Muscle of leg (tissue), 11 donors: Measurements from ENCODE around the gene EGFR. TPM values are rescaled to one million over a fixed set of nuclear protein-coding genes. Genes with fewer than 3 reads are reported as not detected.

Experiments
- DNase-seq: peaks from one replicate; pipeline ENCODE4 v3.0.0; 2013
- H3K27ac ChIP-seq: one replicate; pipeline ENCODE4 v1.5.1; 2013; ENCODE audit warnings: mild to moderate bottlenecking, low read length, control low read depth
- H3K27me3 ChIP-seq: one replicate; pipeline ENCODE4 v1.6.1; 2013; ENCODE audit warnings: low read length; ENCODE audit not compliant: control insufficient read depth, insufficient read depth
- H3K36me3 ChIP-seq: one replicate; pipeline ENCODE4 v1.6.1; 2013; ENCODE audit warnings: low read length; ENCODE audit not compliant: control insufficient read depth, insufficient read depth
- H3K4me1 ChIP-seq: one replicate; pipeline ENCODE4 v1.6.1; 2013; ENCODE audit warnings: low read length; ENCODE audit not compliant: control insufficient read depth, insufficient read depth
- H3K4me3 ChIP-seq: one replicate; pipeline ENCODE4 v1.5.1; 2013; ENCODE audit warnings: low read length, control low read depth
- H3K9me3 ChIP-seq: replicated peaks from 2 replicates; pipeline ENCODE4 v1.6.1; 2013; ENCODE audit warnings: low read depth, low read length; ENCODE audit not compliant: control insufficient read depth
- WGBS: methylation state at CpG from one replicate; pipeline ENCODE4 v1.1.5; 2013; ENCODE audit warnings: missing lambda C conversion rate; ENCODE audit not compliant: insufficient coverage; 5-methylcytosine and 5-hydroxymethylcytosine counted together
- polyA plus RNA-seq, 8 donors: library from polyadenylated mRNA; unstranded; fragments of 120-200 nt; gene quantifications; one replicate each; pipeline versions ENCODE4 v1.2.1 to v1.2.3, GENCODE V29; 2013; ENCODE audit warnings: inconsistent platforms in 1 of 8, low replicate concordance in 1 of 8; ENCODE audit not compliant: insufficient read length in 8 of 8, insufficient read depth in 1 of 8
- total RNA-seq: library from RNA; stranded (reverse); fragments of 120-200 nt; gene quantifications from one replicate; pipeline ENCODE4 v1.2.4, GENCODE V29; 2013

The EGFR gene
- total and polyA plus RNA-seq, 9 donors: 18.6 to 42.8 (median 25.5) TPM

- Histone ChIP-seq H3K9me3 (no peaks in the 10 kb centered on the region), H3K4me1 (peaks cover 36% of the 10 kb centered on the region), H3K27me3 (no peaks in the 10 kb centered on the region), H3K4me3 (no peak overlapping the region), H3K36me3 (no peaks in the 10 kb centered on the region), H3K27ac (no peak overlapping the region)
- no peak for DNase-seq
- 74% methylated on average over 2 of the region's 5 CpGs for WGBS
Observed at GRCh38 chr7:55050281-55050680, 31.5 kb downstream of the EGFR start.

GRCh38 chr7:55052081-55052480, 33.3 kb downstream of the EGFR start:
- H3K27ac ChIP-seq: no peak overlapping the region
- no peaks in the 10 kb centered on the region for H3K9me3 ChIP-seq
- no peaks in the 10 kb centered on the region for H3K27me3 ChIP-seq
- H3K36me3 ChIP-seq: no peaks in the 10 kb centered on the region
- peaks cover 36% of the 10 kb centered on the region for H3K4me1 ChIP-seq
- DNase-seq: no peak
- no peak overlapping the region for H3K4me3 ChIP-seq
- 89% methylated on average over 1 of the region's 2 CpGs for whole genome bisulfite sequencing

- Histone ChIP-seq H3K9me3 (no peaks in the 10 kb centered on the region), H3K27me3 (no peaks in the 10 kb centered on the region), H3K4me1 (peaks cover 37% of the 10 kb centered on the region), H3K36me3 (no peaks in the 10 kb centered on the region), H3K27ac (peak overlapping the region; percentile 75), H3K4me3 (no peak overlapping the region)
- WGBS: 58% methylated on average over 6 of the region's 13 CpGs
- no peak for DNase-seq
Observed at GRCh38 chr7:55052741-55053427, 34.1 kb downstream of the EGFR start.

- Histone ChIP-seq H3K27me3 (no peaks in the 10 kb centered on the region), H3K4me1 (peaks cover 29% of the 10 kb centered on the region), H3K9me3 (no peaks in the 10 kb centered on the region), H3K27ac (peak overlapping the region; percentile 75), H3K36me3 (no peaks in the 10 kb centered on the region), H3K4me3 (no peak overlapping the region)
- peak; percentile 93 for DNase-seq
- WGBS: 31% methylated on average over 18 of the region's 26 CpGs
Observed at GRCh38 chr7:55053651-55054571, 35.1 kb downstream of the EGFR start.

- H3K4me3 ChIP-seq: no peak overlapping the region
- no peaks in the 10 kb centered on the region for H3K27me3 ChIP-seq
- H3K4me1 ChIP-seq: peaks cover 35% of the 10 kb centered on the region
- WGBS: 83% methylated on average over 9 of the region's 9 CpGs
- DNase-seq: no peak
- no peaks in the 10 kb centered on the region for H3K36me3 ChIP-seq
- no peaks in the 10 kb centered on the region for H3K9me3 ChIP-seq
- peak overlapping the region; percentile 54 for H3K27ac ChIP-seq
Observed at GRCh38 chr7:55054758-55055157, 35.9 kb downstream of the EGFR start.

- no peaks in the 10 kb centered on the region for H3K36me3 ChIP-seq
- DNase-seq: no peak
- H3K4me1 ChIP-seq: peaks cover 38% of the 10 kb centered on the region
- H3K27ac ChIP-seq: no peak overlapping the region
- WGBS: 68% methylated on average over 7 of the region's 7 CpGs
- no peaks in the 10 kb centered on the region for H3K9me3 ChIP-seq
- no peaks in the 10 kb centered on the region for H3K27me3 ChIP-seq
- no peak overlapping the region for H3K4me3 ChIP-seq
Observed at GRCh38 chr7:55055479-55055878, 36.7 kb downstream of the EGFR start.

GRCh38 chr7:55056068-55056467, 37.3 kb downstream of the EGFR start:
- DNase-seq: no peak
- Histone ChIP-seq H3K27me3 (no peaks in the 10 kb centered on the region), H3K4me1 (peaks cover 44% of the 10 kb centered on the region), H3K27ac (peak overlapping the region; percentile 80), H3K4me3 (no peak overlapping the region), H3K36me3 (no peaks in the 10 kb centered on the region), H3K9me3 (no peaks in the 10 kb centered on the region)
- no CpG with 5 or more reads among the region's 1 CpG for WGBS

GRCh38 chr7:55056577-55057480, 38.0 kb downstream of the EGFR start:
- peak overlapping the region; percentile 80 for H3K27ac ChIP-seq
- peaks cover 51% of the 10 kb centered on the region for H3K4me1 ChIP-seq
- no peak overlapping the region for H3K4me3 ChIP-seq
- H3K27me3 ChIP-seq: no peaks in the 10 kb centered on the region
- WGBS: 55% methylated on average over 8 of the region's 15 CpGs
- DNase-seq: peak; percentile 90
- H3K36me3 ChIP-seq: no peaks in the 10 kb centered on the region
- H3K9me3 ChIP-seq: no peaks in the 10 kb centered on the region

- no CpG with 5 or more reads among the region's 10 CpGs for WGBS
- no peaks in the 10 kb centered on the region for H3K9me3 ChIP-seq
- H3K27me3 ChIP-seq: no peaks in the 10 kb centered on the region
- H3K36me3 ChIP-seq: no peaks in the 10 kb centered on the region
- no peak for DNase-seq
- no peak overlapping the region for H3K27ac ChIP-seq
- peaks cover 59% of the 10 kb centered on the region for H3K4me1 ChIP-seq
- H3K4me3 ChIP-seq: no peak overlapping the region
Observed at GRCh38 chr7:55058314-55058713, 39.5 kb downstream of the EGFR start.
